H9 (cell line): ENCODE measurements around the gene PGBD5. TPM values are rescaled to one million over a fixed set of nuclear protein-coding genes. Genes with fewer than 3 reads are reported as not detected.

ENCODE experiments used
- DNase-seq: peaks from one replicate; pipeline ENCODE4 v3.0.0-alpha.2; 2017
- H2AFZ ChIP-seq: one replicate; pipeline ENCODE4 v1.6.1; 2013; ENCODE audit warnings: mild to moderate bottlenecking, low read length, control low read depth, moderate library complexity
- H2AK5ac ChIP-seq: 2 replicates; pipeline ENCODE4 v1.6.1; 2013; ENCODE audit warnings: low read length, control low read depth, mixed read lengths; ENCODE audit not compliant: insufficient read length
- H2BK120ac ChIP-seq: one replicate; pipeline ENCODE4 v1.6.1; 2013; ENCODE audit warnings: low read depth, mild to moderate bottlenecking, low read length, control low read depth, inconsistent platforms; ENCODE audit not compliant: poor library complexity, severe bottlenecking
- H2BK12ac ChIP-seq: 2 replicates; pipeline ENCODE4 v1.6.1; 2013; ENCODE audit warnings: low read length, control low read depth, mixed read lengths, low read depth; ENCODE audit not compliant: insufficient read length
- H2BK15ac ChIP-seq: 2 replicates; pipeline ENCODE4 v1.6.1; 2013; ENCODE audit warnings: low read depth, low read length, control low read depth
- H2BK20ac ChIP-seq: one replicate; pipeline ENCODE4 v1.6.1; 2013; ENCODE audit warnings: low read depth, mild to moderate bottlenecking, low read length, control low read depth, inconsistent platforms; ENCODE audit not compliant: poor library complexity, severe bottlenecking
- H2BK5ac ChIP-seq: 2 replicates; pipeline ENCODE4 v1.6.1; 2013; ENCODE audit warnings: low read length, control low read depth, mixed read lengths; ENCODE audit not compliant: insufficient read length
- H3K14ac ChIP-seq: 2 replicates; pipeline ENCODE4 v1.6.1; 2013; ENCODE audit warnings: low read length, control low read depth; ENCODE audit not compliant: insufficient read depth
- H3K18ac ChIP-seq: 2 replicates; pipeline ENCODE4 v1.6.1; 2013; ENCODE audit warnings: low read depth, mild to moderate bottlenecking, mixed read lengths, low read length, control low read depth; ENCODE audit not compliant: insufficient read length
- H3K23ac ChIP-seq: 2 replicates; pipeline ENCODE4 v1.6.1; 2013; ENCODE audit warnings: low read length, control low read depth, mixed read lengths, low read depth; ENCODE audit not compliant: insufficient read length
- H3K23me2 ChIP-seq: 2 replicates; pipeline ENCODE4 v1.6.1; 2013; ENCODE audit warnings: low read depth, mild to moderate bottlenecking, mixed read lengths, low read length, control low read depth; ENCODE audit not compliant: insufficient read length, poor library complexity, severe bottlenecking
- H3K27ac ChIP-seq: 2 replicates; pipeline ENCODE4 v1.5.1; 2013; ENCODE audit warnings: low read length, control low read depth, mixed read lengths, low read depth; ENCODE audit not compliant: insufficient read length
- H3K27me3 ChIP-seq: 2 replicates; pipeline ENCODE4 v1.6.1; 2013; ENCODE audit warnings: low read length, control low read depth, inconsistent platforms; ENCODE audit not compliant: insufficient read depth
- H3K4ac ChIP-seq: 2 replicates; pipeline ENCODE4 v1.6.1; 2013; ENCODE audit warnings: low read depth, mild to moderate bottlenecking, control low read depth, inconsistent platforms, low read length, moderate library complexity
- H3K4me1 ChIP-seq: 2 replicates; pipeline ENCODE4 v1.6.1; 2013; ENCODE audit warnings: low read length, control low read depth, inconsistent platforms; ENCODE audit not compliant: insufficient read depth
- H3K4me2 ChIP-seq: 2 replicates; pipeline ENCODE4 v1.6.1; 2013; ENCODE audit warnings: low read length, control low read depth, mixed read lengths; ENCODE audit not compliant: insufficient read length, insufficient read depth
- H3K56ac ChIP-seq: 2 replicates; pipeline ENCODE4 v1.6.1; 2013; ENCODE audit warnings: low read depth, mild to moderate bottlenecking, mixed read lengths, low read length, control low read depth; ENCODE audit not compliant: insufficient read length
- H3K79me1 ChIP-seq: 2 replicates; pipeline ENCODE4 v1.6.1; 2013; ENCODE audit warnings: low read depth, mild to moderate bottlenecking, moderate library complexity, low read length, control low read depth, inconsistent platforms; ENCODE audit not compliant: insufficient read depth, poor library complexity, severe bottlenecking
- H3K79me2 ChIP-seq: 2 replicates; pipeline ENCODE4 v1.6.1; 2013; ENCODE audit warnings: low read length, control low read depth, inconsistent platforms; ENCODE audit not compliant: insufficient read depth
- H3K9ac ChIP-seq: 2 replicates; pipeline ENCODE4 v1.6.1; 2013; ENCODE audit warnings: low read length, control low read depth, mixed read lengths; ENCODE audit not compliant: insufficient read length; ENCODE audit errors: extremely low read depth
- H3K9me3 ChIP-seq: one replicate; pipeline ENCODE4 v1.6.1; 2013; ENCODE audit warnings: low read depth, low read length, inconsistent platforms; ENCODE audit not compliant: control insufficient read depth
- H3T11ph ChIP-seq: one replicate; pipeline ENCODE4 v1.6.1; 2013; ENCODE audit warnings: mild to moderate bottlenecking, low read length, control low read depth, inconsistent platforms
- H4K20me1 ChIP-seq: one replicate; pipeline ENCODE4 v1.6.1; 2013; ENCODE audit not compliant: control insufficient read depth, insufficient read length, insufficient read depth
- H4K5ac ChIP-seq: 2 replicates; pipeline ENCODE4 v1.6.1; 2013; ENCODE audit warnings: low read depth, mild to moderate bottlenecking, mixed read lengths, low read length, control low read depth; ENCODE audit not compliant: insufficient read length
- H4K8ac ChIP-seq: replicated peaks from 2 replicates; pipeline ENCODE4 v1.6.1; 2013; ENCODE audit warnings: low read length, control low read depth, mixed read lengths, low read depth; ENCODE audit not compliant: insufficient read length
- H4K91ac ChIP-seq: 2 replicates; pipeline ENCODE4 v1.6.1; 2013; ENCODE audit warnings: low read depth, mild to moderate bottlenecking, moderate library complexity, mixed read lengths, low read length, control low read depth; ENCODE audit not compliant: insufficient read length
- H3K27ac Mint-ChIP-seq, 3 experiments: 2 replicates in 2 of 3; 3 replicates in 1 of 3; pipeline ENCODE4 v1.8.0; 2020 to 2021; ENCODE audit warnings: mixed read lengths in 3 of 3, mild to moderate bottlenecking in 1 of 3, moderate library complexity in 1 of 3
- H3K27me3 Mint-ChIP-seq: 2 replicates; pipeline ENCODE4 v1.8.0; 2021; ENCODE audit warnings: low read depth, mild to moderate bottlenecking, moderate library complexity, mixed read lengths
- H3K36me3 Mint-ChIP-seq, 3 experiments: 2 replicates in 2 of 3; 3 replicates in 1 of 3; pipeline ENCODE4 v1.8.0; 2020 to 2021; ENCODE audit warnings: low read depth in 3 of 3, mixed read lengths in 3 of 3; ENCODE audit not compliant: insufficient read depth in 1 of 3
- H3K4me1 Mint-ChIP-seq, 2 experiments: 2 replicates each; pipeline ENCODE4 v1.8.0; 2020; ENCODE audit warnings: mixed read lengths in 2 of 2
- H3K4me3 Mint-ChIP-seq, 2 experiments: 2 replicates in 1 of 2; 3 replicates in 1 of 2; pipeline ENCODE4 v1.8.0; 2020 to 2021; ENCODE audit warnings: mild to moderate bottlenecking in 2 of 2, mixed read lengths in 2 of 2, moderate library complexity in 1 of 2
- H3K9me3 Mint-ChIP-seq, 2 experiments: 2 replicates in 1 of 2; 3 replicates in 1 of 2; pipeline ENCODE4 v1.8.0; 2020; ENCODE audit warnings: mild to moderate bottlenecking in 2 of 2, mixed read lengths in 2 of 2, moderate library complexity in 1 of 2
- CTCF ChIP-seq: fragments of 200-600 bp; sonication (generic); conservative IDR thresholded peaks from 3 replicates; pipeline ENCODE4 v1.8.0; 2021; ENCODE audit warnings: antibody characterized with exemption, mild to moderate bottlenecking
- WGBS: extraction: QIAGEN DNeasy Blood & Tissue Kit; methylation state at CpG from one replicate; pipeline ENCODE4 v1.1.7; 2013; ENCODE audit warnings: missing lambda C conversion rate, low lambda C conversion rate, mixed read lengths; ENCODE audit not compliant: insufficient read length; ENCODE audit errors: extremely low coverage; 5-methylcytosine and 5-hydroxymethylcytosine counted together
- total RNA-seq: library from RNA; stranded (reverse); gene quantifications from 2 replicates; pipeline ENCODE4 v1.2.1, GENCODE V29; 2021

PGBD5 gene
- total RNA-seq, 1 experiment from 2014 or later, result 19.1 TPM

GRCh38 chr1:230459465-230459864 lies 33.3 kb upstream of the PGBD5 start:
- Histone ChIP-seq H3K4me1 (no peaks in the 10 kb centered on the region), H4K5ac (no peak overlapping the region), H3K27ac (no peak overlapping the region), H3K79me2 (no peaks in the 10 kb centered on the region), H3K9ac (no peak overlapping the region), H4K8ac (no peak overlapping the region), H3K79me1 (no peaks in the 10 kb centered on the region), H2BK120ac (no peak overlapping the region), H2BK20ac (no peak overlapping the region), H3K4ac (no peak overlapping the region), H3T11ph (no peak overlapping the region), H3K4me2 (no peak overlapping the region), H3K9me3 (no peaks in the 10 kb centered on the region), H4K91ac (no peak overlapping the region), H4K20me1 (no peaks in the 10 kb centered on the region), H2BK5ac (no peak overlapping the region), H3K56ac (no peak overlapping the region), H2BK12ac (no peak overlapping the region), H3K18ac (no peak overlapping the region), H3K23ac (no peak overlapping the region), H3K27me3 (no peaks in the 10 kb centered on the region), H2AFZ (no peak overlapping the region), H3K14ac (no peak overlapping the region), H2BK15ac (no peak overlapping the region), H2AK5ac (no peak overlapping the region), H3K23me2 (no peaks in the 10 kb centered on the region)
- Mint-ChIP-seq H3K4me1 (peaks cover 4 to 9% of the 10 kb centered on the region in 2 experiments), H3K27me3 (peaks cover 5% of the 10 kb centered on the region), H3K27ac (no peak overlapping the region), H3K36me3 (no peaks in the 10 kb centered on the region), H3K9me3 (no peaks in the 10 kb centered on the region), H3K4me3 (no peak overlapping the region)
- TF ChIP-seq CTCF, result no peak
- DNase-seq, result no peak
- WGBS, result no CpG with 5 or more reads among the region's 5 CpGs
